A549 (cell line): ENCODE measurements around the gene NPW. TPM values are rescaled to one million over a fixed set of nuclear protein-coding genes. Genes with fewer than 3 reads are reported as not detected.

Experiments
- BHLHE40 ChIP-seq: IDR thresholded peaks from 2 replicates; pipeline ENCODE4 v1.6.1; 2012; ENCODE audit warnings: low read depth, low read length, inconsistent platforms
- CBX2 ChIP-seq: fragments of 200-600 bp; sonication (generic); IDR thresholded peaks from 2 replicates; pipeline ENCODE4 v1.6.1; 2016; ENCODE audit warnings: low read depth, mild to moderate bottlenecking, borderline replicate concordance
- CHD2 ChIP-seq: fragments of 150-350 bp; IDR thresholded peaks from 2 replicates; pipeline ENCODE4 v1.6.1; 2014; ENCODE audit warnings: low read length; ENCODE audit not compliant: partially characterized antibody
- CHD4 ChIP-seq: fragments of 200-600 bp; sonication (generic); IDR thresholded peaks from 2 replicates; pipeline ENCODE4 v1.6.1; 2016; ENCODE audit warnings: antibody characterized with exemption, mild to moderate bottlenecking, borderline replicate concordance
- E2F6 ChIP-seq: IDR thresholded peaks from 2 replicates; pipeline ENCODE4 v1.6.1; 2012; ENCODE audit warnings: low read depth, borderline replicate concordance
- EHF ChIP-seq: fragments of 250-450 bp; sonication (Bioruptor Pico); IDR thresholded peaks from 2 replicates; pipeline ENCODE4 v1.5.0; 2020; ENCODE audit warnings: mild to moderate bottlenecking
- EHMT2 ChIP-seq: fragments of 200-600 bp; sonication (generic); IDR thresholded peaks from 2 replicates; pipeline ENCODE4 v1.6.1; 2016; ENCODE audit warnings: antibody characterized with exemption, low read depth, mild to moderate bottlenecking, moderate library complexity
- FOSL2 ChIP-seq, 2 experiments: fragments of 450-650 bp in 1 of 2; fragments of >200 bp in 1 of 2; sonication (Bioruptor Twin) in 1 of 2; formaldehyde crosslinking; IDR thresholded peaks; 2 replicates each; pipeline versions ENCODE4 v1.5.0 to v1.6.1; 2016 to 2020; ENCODE audit warnings: mild to moderate bottlenecking in 1 of 2, moderate library complexity in 1 of 2
- FOXS1 ChIP-seq: fragments of 250-450 bp; sonication (Bioruptor Pico); IDR thresholded peaks from 2 replicates; pipeline ENCODE4 v1.5.0; 2020; ENCODE audit warnings: mild to moderate bottlenecking, moderate library complexity
- GATA3 ChIP-seq: IDR thresholded peaks from 2 replicates; pipeline ENCODE4 v1.6.1; 2012; ENCODE audit warnings: borderline replicate concordance
- HDAC2 ChIP-seq: fragments of 200-600 bp; sonication (generic); IDR thresholded peaks from 2 replicates; pipeline ENCODE4 v1.6.1; 2016
- HMGXB4 ChIP-seq: fragments of 250-450 bp; sonication (Bioruptor Pico); IDR thresholded peaks from 2 replicates; pipeline ENCODE4 v1.5.0; 2021; ENCODE audit warnings: mild to moderate bottlenecking, moderate library complexity, borderline replicate concordance
- HOXB5 ChIP-seq: fragments of 250-450 bp; sonication (Bioruptor Pico); IDR thresholded peaks from 2 replicates; pipeline ENCODE4 v1.5.0; 2020; ENCODE audit warnings: mild to moderate bottlenecking, moderate library complexity
- JUNB ChIP-seq: fragments of >200 bp; sonication (Bioruptor Twin); formaldehyde crosslinking; IDR thresholded peaks from 2 replicates; pipeline ENCODE4 v1.6.1; 2016
- KDM1A ChIP-seq: fragments of 200-600 bp; sonication (generic); IDR thresholded peaks from 2 replicates; pipeline ENCODE4 v1.6.1; 2016; ENCODE audit warnings: low read depth, mild to moderate bottlenecking
- MAFK ChIP-seq: fragments of 450-650 bp; IDR thresholded peaks from 2 replicates; pipeline ENCODE4 v1.6.1; 2014; ENCODE audit not compliant: partially characterized antibody
- MYC ChIP-seq: IDR thresholded peaks from 2 replicates; pipeline ENCODE4 v1.6.1; 2012; ENCODE audit warnings: mild to moderate bottlenecking, inconsistent platforms, low read length, improper control_type of control experiment, borderline replicate concordance
- NFE2L2 ChIP-seq: fragments of 150-350 bp; conservative IDR thresholded peaks from 2 replicates; pipeline ENCODE4 v1.6.1; 2014; ENCODE audit warnings: low read length
- NPAS2 ChIP-seq: fragments of 250-450 bp; sonication (Bioruptor Pico); IDR thresholded peaks from 2 replicates; pipeline ENCODE4 v1.8.0; 2022; ENCODE audit warnings: mild to moderate bottlenecking, moderate library complexity, borderline replicate concordance
- NR3C1 ChIP-seq: fragments of >200 bp; sonication (Bioruptor Twin); formaldehyde crosslinking; IDR thresholded peaks from 3 replicates; pipeline ENCODE4 v1.6.1; 2017
- PHF8 ChIP-seq: fragments of 200-600 bp; sonication (generic); IDR thresholded peaks from 2 replicates; pipeline ENCODE4 v1.6.1; 2016; ENCODE audit warnings: low read depth, mild to moderate bottlenecking, antibody characterized with exemption, moderate library complexity, borderline replicate concordance
- POLR2A ChIP-seq: IDR thresholded peaks from 2 replicates; pipeline ENCODE4 v1.6.1; 2012; ENCODE audit warnings: mild to moderate bottlenecking, low read length
- RARB ChIP-seq: fragments of 250-450 bp; sonication (Bioruptor Pico); IDR thresholded peaks from 2 replicates; pipeline ENCODE4 v1.8.0; 2021; ENCODE audit warnings: mild to moderate bottlenecking, moderate library complexity
- REST ChIP-seq: fragments of 200-600 bp; sonication (generic); IDR thresholded peaks from 2 replicates; pipeline ENCODE4 v1.6.1; 2016; ENCODE audit warnings: antibody characterized with exemption, mild to moderate bottlenecking, moderate library complexity
- RNF2 ChIP-seq: fragments of 200-600 bp; sonication (generic); IDR thresholded peaks from 2 replicates; pipeline ENCODE4 v1.6.1; 2016; ENCODE audit warnings: low read depth, mild to moderate bottlenecking, antibody characterized with exemption, moderate library complexity, borderline replicate concordance
- SMC3 ChIP-seq: fragments of >200 bp; sonication (Bioruptor Twin); formaldehyde crosslinking; IDR thresholded peaks from 3 replicates; pipeline ENCODE4 v1.6.1; 2018; ENCODE audit warnings: inconsistent platforms
- SREBF2 ChIP-seq: fragments of 450-650 bp; IDR thresholded peaks from 2 replicates; pipeline ENCODE4 v1.6.1; 2014; ENCODE audit warnings: mild to moderate bottlenecking, moderate library complexity
- TFCP2L1 ChIP-seq: fragments of 250-450 bp; sonication (Bioruptor Pico); IDR thresholded peaks from 2 replicates; pipeline ENCODE4 v1.5.0; 2021; ENCODE audit warnings: mild to moderate bottlenecking
- USF2 ChIP-seq: fragments of 450-650 bp; IDR thresholded peaks from 2 replicates; pipeline ENCODE4 v1.6.1; 2014; ENCODE audit warnings: antibody characterized with exemption
- ZNF302 ChIP-seq: fragments of 250-450 bp; sonication (Bioruptor Pico); IDR thresholded peaks from 2 replicates; pipeline ENCODE4 v1.9.0; 2021; ENCODE audit warnings: inconsistent platforms, mild to moderate bottlenecking, moderate library complexity
- polyA plus RNA-seq, 4 experiments: library from polyadenylated mRNA; depleted of rRNA in 3 of 4; stranded (reverse); fragments of >200 nt; fragmentation: RNase III in 1 of 4; extraction: RNeasy Plus Mini Kit Qiagen cat#74134 plus additional on column Dnase treatment in 1 of 4; gene quantifications; 2 replicates in 3 of 4; 3 replicates in 1 of 4; pipeline ENCODE4 v1.2.3, GENCODE V29; 2011 to 2017
- TF ChIP-seq, protein P1 (sequence below): IDR thresholded peaks from 2 replicates; pipeline ENCODE4 v1.6.1; 2012
- TF ChIP-seq, protein P2 (sequence below): fragments of >200 bp; sonication (Bioruptor Twin); formaldehyde crosslinking; IDR thresholded peaks from 2 replicates; pipeline ENCODE4 v1.6.1; 2016
- TF ChIP-seq, protein P3 (sequence below): fragments of 150-350 bp; IDR thresholded peaks from 2 replicates; pipeline ENCODE4 v1.6.1; 2014; ENCODE audit warnings: low read depth, mild to moderate bottlenecking, low read length

Gene NPW
- polyA plus RNA-seq, 2 of the 4 experiments (the other 2 are of a cell fraction), result 0.26 to 1.0 TPM

GRCh38 chr16:2023092-2024031 is 3.8 kb downstream of the NPW start (continued):
- TF ChIP-seq FOSL2 (IDR thresholded peaks at IDR 0.05), result no peak
- no peak for TF ChIP-seq FOSL2 (CRISPR knock-in tag; IDR thresholded peaks at IDR 0.05)
- TF ChIP-seq GATA3, result no peak
- no peak for TF ChIP-seq PHF8
- TF ChIP-seq HDAC2, result no peak
- TF ChIP-seq SMC3, result peak; percentile 94
- no peak for TF ChIP-seq REST
- no peak for TF ChIP-seq TFCP2L1 (CRISPR knock-in tag)
- TF ChIP-seq BHLHE40, result no peak
- TF ChIP-seq CHD2, result no peak
- no peak for TF ChIP-seq MAFK
- TF ChIP-seq HOXB5 (CRISPR knock-in tag), result no peak
- no peak for TF ChIP-seq ZNF302
- TF ChIP-seq HMGXB4 (CRISPR knock-in tag), result no peak
- no peak for TF ChIP-seq EHF (CRISPR knock-in tag)
- TF ChIP-seq, protein P1, sequence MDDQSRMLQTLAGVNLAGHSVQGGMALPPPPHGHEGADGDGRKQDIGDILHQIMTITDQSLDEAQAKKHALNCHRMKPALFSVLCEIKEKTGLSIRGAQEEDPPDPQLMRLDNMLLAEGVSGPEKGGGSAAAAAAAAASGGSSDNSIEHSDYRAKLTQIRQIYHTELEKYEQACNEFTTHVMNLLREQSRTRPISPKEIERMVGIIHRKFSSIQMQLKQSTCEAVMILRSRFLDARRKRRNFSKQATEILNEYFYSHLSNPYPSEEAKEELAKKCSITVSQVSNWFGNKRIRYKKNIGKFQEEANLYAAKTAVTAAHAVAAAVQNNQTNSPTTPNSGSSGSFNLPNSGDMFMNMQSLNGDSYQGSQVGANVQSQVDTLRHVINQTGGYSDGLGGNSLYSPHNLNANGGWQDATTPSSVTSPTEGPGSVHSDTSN, result no peak
- TF ChIP-seq POLR2A, result peak; percentile 61
- TF ChIP-seq CBX2, result no peak
- TF ChIP-seq E2F6, result peak; percentile 7; the same call in 1 of the 2 replicates
- no peak for TF ChIP-seq KDM1A
- TF ChIP-seq, protein P2, sequence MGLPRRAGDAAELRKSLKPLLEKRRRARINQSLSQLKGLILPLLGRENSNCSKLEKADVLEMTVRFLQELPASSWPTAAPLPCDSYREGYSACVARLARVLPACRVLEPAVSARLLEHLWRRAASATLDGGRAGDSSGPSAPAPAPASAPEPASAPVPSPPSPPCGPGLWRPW, result no peak
- TF ChIP-seq FOXS1 (CRISPR knock-in tag), result no peak
- no peak for TF ChIP-seq RNF2
- TF ChIP-seq, protein P3, sequence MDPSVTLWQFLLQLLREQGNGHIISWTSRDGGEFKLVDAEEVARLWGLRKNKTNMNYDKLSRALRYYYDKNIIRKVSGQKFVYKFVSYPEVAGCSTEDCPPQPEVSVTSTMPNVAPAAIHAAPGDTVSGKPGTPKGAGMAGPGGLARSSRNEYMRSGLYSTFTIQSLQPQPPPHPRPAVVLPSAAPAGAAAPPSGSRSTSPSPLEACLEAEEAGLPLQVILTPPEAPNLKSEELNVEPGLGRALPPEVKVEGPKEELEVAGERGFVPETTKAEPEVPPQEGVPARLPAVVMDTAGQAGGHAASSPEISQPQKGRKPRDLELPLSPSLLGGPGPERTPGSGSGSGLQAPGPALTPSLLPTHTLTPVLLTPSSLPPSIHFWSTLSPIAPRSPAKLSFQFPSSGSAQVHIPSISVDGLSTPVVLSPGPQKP, result no peak
- no peak for TF ChIP-seq SREBF2
- no peak for TF ChIP-seq JUNB
- TF ChIP-seq NFE2L2, result no peak
- TF ChIP-seq EHMT2, result no peak
- no peak for TF ChIP-seq CHD4
- no peak for TF ChIP-seq USF2
- TF ChIP-seq NPAS2 (CRISPR knock-in tag), result no peak
- 0 out of 2 replicates have a peak, but pooled peaks have one; percentile 68 for TF ChIP-seq MYC
- no peak for TF ChIP-seq NR3C1
- no peak for TF ChIP-seq RARB (CRISPR knock-in tag)
